Tibial nerve (tissue), 4 donors: ENCODE results near the gene GNAI3.

Experiments used
- EP300 ChIP-seq, 2 donors: sonication (generic); formaldehyde crosslinking; IDR thresholded peaks; one replicate each; pipeline ENCODE4 v1.6.1; 2017; ENCODE audit warnings: antibody characterized with exemption in 2 of 2, mild to moderate bottlenecking in 1 of 2
- TF ChIP-seq, protein P1 (sequence below), 5 experiments: fragments of 200-600 bp in 3 of 5; fragments of 450-650 bp in 2 of 5; sonication (generic) in 3 of 5; IDR thresholded peaks; one replicate each; pipeline ENCODE4 v1.5.1; 2016 to 2019; ENCODE audit warnings: antibody characterized with exemption in 5 of 5, mild to moderate bottlenecking in 3 of 5, moderate library complexity in 2 of 5

DNA sequence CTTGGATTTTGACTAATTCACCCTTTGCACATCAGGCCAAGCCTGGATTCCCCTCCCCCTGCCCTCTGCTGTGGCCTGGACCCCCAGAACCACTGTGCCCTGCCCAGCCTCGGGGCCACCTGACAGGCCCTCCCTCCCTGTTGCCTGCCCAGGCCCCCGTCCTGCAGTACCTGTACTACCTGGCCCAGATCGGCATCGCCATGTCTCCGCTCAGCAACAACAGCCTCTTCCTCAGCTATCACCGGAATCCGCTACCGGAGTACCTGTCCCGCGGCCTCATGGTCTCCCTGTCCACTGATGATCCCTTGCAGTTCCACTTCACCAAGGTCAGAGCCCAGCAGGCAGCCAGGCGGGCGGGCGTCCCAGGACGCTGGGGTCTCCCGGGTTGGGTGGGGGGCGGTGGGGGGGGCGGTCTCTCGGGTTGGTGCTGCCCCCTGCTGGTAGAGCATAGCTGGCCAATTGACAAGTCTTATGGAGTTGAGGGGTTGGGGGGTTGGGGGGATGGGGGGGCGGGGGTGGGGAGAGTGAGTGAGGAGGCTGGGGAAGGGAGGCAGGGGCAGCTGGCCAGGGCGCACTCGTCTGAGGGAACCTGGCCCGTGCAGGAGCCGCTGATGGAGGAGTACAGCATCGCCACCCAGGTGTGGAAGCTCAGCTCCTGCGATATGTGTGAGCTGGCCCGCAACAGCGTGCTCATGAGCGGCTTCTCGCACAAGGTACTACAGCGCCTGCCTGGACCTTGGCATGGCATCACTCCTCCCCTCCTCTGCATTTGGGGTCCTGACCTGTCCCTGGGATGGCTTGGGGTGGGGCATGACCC, 81.9 kb downstream of the GNAI3 start:
- TF ChIP-seq, protein P1, sequence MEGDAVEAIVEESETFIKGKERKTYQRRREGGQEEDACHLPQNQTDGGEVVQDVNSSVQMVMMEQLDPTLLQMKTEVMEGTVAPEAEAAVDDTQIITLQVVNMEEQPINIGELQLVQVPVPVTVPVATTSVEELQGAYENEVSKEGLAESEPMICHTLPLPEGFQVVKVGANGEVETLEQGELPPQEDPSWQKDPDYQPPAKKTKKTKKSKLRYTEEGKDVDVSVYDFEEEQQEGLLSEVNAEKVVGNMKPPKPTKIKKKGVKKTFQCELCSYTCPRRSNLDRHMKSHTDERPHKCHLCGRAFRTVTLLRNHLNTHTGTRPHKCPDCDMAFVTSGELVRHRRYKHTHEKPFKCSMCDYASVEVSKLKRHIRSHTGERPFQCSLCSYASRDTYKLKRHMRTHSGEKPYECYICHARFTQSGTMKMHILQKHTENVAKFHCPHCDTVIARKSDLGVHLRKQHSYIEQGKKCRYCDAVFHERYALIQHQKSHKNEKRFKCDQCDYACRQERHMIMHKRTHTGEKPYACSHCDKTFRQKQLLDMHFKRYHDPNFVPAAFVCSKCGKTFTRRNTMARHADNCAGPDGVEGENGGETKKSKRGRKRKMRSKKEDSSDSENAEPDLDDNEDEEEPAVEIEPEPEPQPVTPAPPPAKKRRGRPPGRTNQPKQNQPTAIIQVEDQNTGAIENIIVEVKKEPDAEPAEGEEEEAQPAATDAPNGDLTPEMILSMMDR (IDR thresholded peaks at IDR 0.05), result peak in 3 of 5 experiments; percentile 41 to 63 (median 48)
- TF ChIP-seq EP300 (IDR thresholded peaks at IDR 0.05), result no peak
